Activated CD8-positive, alpha-beta memory T cell treated with anti-CD3 and anti-CD28 coated beads for 24 hours (primary cell): Measurements from ENCODE around the gene MAML2.
A peak's percentile ranks its signal among the peaks of the same experiment; 100 is the strongest.

Experiments
- DNase-seq: peaks from one replicate; pipeline ENCODE4 v3.0.0-alpha.2; 2020

The MAML2 gene

DNA sequence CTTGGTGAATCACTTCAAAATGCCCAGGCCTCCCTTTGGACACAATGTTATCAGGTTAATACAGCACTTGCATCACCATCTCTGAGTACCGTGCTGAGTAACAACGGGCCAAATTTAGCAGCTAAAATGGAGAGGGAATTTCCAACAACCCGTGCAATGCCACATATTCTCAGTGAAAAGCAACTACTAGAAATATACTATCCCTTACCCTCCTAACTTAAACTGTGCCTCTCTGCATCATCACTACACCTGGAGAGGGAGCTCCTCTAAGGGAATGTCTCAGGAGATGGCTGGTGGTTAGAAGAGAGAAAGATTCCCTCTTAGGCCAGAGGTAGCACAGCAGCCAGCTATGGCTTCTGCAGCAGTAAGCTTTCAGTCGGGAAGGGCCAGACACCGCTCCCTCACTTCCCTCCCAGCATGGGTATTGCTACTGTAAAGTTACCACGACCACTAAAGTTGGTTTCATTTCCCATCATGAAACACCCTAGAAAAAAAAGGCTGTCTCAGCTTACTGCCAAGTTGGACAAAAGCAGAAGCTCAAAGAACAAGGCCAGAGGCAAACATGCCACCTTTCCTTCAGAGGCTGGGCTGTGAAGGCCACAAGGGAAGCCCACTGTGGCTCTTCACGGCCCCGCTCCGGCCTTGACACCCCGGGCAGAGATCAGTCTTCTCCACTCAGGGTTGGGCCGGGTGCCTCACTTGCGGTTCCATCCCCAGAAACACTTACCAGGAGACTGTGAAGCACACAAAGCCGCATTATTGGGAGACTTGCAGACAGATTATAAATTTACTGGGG, 3.9 kb downstream of the MAML2 start:
- peak; percentile 71 for DNase-seq

DNA sequence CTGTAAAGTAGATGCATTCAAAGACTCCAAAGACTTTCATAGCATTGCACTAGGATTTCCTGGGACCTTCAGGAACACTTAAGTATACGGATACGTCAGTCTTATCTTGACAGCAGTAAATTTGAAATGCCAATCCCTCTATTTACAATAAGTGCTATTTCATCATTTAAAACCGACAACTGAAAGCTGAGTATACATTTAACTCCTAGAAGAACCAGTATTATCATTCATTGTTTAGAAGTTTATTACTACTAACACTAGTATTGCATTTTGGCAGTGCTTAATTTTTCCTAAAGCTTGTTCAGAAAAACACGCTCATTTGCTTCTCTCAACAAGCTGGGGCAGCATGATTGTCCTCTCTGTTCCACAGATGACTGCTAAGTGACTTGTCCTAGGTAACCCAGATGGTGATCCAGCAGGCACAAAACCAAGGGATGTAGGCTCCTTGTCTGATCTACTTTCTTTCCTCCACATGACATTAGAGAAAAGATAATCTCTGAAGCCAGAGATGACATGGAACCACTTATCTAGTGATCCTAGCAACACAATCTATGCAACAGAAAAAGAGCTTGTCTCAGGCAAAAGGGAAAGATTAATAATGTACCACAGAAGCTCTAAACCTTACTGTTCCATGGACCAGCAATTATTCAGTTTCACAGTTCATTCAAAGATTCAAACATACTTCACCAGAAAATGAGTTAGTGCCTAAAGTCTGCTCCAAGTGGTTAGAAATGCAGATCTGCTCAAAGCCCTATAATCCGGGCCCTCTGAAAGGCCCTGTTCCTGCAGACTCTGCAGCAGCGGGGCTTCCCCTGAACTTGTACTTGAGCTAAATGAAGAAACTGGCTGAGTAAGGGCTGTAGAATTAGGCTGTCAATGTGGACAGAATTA, 5.2 kb downstream of the MAML2 start:
- no peak for DNase-seq

DNA sequence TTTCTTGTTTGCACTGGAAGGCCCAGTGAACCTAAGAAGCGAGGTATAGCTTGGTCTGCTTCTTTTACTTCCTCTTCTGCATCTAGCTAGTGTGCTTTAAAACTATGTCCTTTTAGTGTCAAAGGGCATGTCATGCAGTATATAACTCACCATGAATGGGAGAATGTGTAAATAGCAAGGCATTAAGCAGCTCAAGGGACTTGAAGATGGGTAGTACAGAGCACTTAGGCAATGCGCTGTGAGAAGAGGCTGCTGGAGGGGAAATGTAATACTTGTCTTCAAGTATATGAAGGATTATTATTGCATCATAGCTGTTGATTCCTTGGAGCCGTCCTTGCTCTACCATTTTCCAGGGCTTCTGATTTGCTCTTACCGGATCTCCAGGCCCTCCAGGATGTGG, 7.6 kb downstream of the MAML2 start:
- DNase-seq, result no peak

DNA sequence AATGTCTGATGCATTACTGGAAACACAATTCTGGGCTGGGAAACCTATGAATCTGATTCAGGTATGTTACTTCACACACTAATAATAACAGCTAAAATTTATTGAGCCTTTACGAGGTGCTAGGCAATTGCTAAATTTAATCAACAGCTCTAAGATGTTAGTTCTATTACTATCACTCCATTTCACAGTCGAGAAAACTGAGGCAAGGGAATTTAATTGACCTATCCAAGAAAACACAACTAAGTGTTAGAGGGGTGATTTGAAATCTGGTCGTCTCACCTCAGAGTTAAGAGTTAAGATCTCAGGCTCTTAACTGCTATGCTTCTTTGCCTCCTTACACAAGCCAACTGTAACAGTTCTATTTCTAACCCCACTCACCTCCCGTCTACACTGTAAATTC, 8.8 kb downstream of the MAML2 start:
- no peak for DNase-seq

DNA sequence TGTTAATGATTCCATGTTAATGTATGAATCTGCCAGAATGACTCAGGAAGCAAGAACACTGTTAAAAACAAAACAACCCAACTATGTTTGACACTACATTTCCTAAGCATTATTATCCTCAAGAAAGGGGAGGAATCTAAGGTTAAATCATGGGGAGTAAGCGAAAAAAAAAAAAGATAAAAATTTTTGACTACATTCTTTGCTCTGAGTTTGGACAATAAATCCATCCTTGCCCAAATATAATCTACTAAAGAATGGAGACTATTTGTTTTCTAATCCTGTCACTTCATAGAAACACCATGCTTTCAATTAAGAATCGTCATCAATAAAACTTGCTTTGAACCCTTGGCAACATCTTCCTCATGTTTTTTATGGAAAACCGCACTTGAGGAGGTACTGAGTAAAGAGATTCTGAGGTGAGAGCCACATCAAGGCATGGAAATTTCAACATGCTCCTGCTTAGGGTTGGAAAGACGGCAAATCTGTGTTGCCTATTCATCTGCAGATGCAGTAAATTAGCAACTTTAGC, 9.7 kb downstream of the MAML2 start:
- no peak for DNase-seq

DNA sequence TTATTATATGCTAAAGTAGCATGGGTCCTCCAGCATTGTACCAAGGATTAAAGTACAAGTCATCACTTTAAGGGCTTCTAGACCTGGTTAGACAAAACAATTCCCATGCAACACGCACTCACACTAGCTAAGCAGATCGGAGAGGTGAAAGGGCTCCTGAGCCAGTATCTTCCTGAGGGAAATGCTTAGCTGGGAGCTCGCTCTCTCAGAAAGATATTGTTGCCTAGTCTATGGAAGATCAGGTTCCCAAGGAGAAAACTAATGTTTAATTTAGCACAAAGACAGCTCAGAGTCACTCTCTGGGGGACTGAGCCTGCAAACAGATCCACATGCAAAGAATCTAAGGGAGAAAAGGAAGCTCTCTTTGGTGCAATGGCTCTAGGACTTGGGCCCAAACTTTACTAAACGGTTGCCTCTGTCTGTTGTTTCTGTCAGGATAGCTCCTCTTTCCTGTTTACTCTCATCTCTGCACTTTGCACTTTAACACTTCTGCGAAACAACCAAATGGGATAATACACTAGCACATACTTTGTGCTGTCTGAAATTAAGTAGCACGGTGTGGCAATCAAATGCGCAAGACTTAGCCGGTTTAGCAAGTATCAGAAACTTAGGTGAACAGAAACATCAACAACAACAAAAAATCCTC, 10.7 kb downstream of the MAML2 start:
- DNase-seq, result no peak

DNA sequence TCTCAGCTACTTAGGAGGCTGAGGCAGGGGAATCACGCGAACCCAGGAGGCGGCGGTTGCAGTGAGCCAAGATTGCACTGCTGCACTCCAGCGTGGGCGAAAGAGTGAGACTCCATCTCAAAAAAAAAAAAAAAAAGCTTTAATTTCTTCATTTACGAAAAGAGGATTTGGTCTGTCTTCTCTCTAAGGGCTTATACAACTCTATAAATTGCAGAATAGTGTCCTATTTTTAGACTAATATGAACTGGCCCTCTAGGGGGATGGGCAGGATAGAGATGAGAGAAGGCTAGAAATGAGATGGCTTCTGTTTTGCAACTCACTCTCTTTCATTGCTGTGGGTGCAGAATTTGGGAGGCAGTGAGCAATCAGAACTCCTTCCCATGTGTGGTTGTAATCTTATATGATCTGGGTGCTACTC, 11.3 kb downstream of the MAML2 start:
- DNase-seq, result no peak

DNA sequence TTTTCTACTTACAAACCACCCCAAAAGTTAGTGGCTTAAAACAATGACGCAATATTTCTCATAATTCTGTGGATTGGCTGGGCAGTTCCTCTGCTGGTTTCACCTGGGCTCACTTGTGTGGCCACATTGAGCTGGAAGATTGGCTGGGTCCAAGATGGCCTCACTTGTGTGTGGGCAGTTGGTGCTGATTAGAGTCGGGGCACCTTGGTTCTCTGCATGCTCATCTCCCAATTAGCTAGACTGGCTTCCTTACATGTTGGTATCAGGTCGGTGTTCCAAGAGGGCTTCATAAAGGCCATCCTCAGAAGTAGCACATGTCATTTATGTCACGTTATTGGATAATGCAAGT, 12.5 kb downstream of the MAML2 start:
- DNase-seq, result no peak

DNA sequence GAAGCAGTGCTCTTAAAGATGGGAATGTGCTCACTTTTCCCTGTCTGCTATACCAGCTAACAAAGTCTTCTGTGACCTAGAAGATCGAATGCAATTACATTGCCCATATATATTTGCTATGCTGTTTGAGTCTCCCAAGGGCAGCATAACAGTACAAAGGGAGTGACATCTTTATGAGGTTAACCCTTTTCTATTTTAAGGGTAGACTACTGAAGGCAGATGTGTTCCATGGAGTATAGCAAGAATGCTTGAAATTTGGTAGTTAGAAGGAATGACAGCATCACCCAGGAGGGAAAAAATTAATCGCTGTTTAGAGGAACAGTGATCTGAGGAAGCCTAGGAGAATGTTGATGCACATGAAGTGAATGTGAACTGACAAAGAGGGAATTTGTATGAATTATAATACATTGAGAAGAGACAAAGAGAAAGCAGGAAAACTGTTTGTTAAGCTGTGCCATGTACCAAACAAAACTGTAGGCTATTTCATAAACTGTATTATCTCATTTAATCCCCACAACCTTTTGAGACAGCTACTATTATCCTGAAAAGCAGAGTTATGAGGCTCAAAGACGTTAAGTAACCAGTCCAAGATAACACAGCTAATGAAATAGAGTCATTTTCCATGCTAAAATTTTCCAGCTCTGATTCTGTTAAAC, 13.0 kb downstream of the MAML2 start:
- DNase-seq, result no peak

DNA sequence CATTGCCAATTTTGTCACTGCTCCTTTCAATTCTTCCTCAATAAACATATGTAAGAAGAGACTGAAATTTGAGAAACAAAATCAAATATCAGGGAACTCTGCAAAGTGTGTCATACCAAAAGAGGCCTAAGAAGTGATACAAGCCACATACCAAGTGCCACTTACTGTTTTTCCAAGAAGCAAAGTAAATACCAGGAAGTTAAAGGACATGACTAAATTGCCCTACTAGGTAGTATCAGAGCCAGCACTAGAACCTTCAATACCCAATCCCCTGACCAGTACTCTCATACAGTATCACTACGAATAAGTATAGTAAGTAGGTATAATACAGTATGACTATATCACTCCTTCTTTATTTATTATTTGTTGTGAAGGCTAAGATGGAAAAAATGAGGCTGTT, 13.6 kb downstream of the MAML2 start:
- no peak for DNase-seq

DNA sequence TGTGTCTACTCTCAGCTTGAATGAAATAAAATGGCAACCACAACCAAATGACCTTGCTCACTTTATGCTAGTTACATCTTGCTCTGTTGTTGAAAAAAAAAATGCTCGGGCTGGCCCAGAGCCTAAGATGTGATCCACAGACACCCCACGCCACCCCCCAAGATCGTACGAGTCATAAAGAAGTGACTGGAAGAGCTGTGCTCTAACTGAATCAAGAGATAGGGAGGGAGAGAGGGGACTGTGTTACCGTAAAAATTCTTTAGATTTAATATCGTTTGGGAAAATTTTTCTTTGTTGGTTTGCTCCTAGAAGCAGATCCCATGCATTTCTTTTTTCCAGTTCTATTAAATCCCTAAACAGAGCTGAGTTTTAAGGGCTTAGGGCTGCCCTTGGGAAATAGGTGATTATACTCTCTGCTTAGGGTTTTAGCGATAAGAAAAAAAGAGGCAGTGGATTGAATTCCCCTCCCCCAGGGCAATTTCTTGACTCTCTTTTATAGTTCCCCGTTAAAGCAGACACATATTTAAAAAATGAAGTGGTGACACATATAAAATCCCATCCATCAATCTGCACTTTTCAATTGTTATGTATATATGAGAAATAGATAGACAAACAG, 14.5 kb downstream of the MAML2 start:
- no peak for DNase-seq

DNA sequence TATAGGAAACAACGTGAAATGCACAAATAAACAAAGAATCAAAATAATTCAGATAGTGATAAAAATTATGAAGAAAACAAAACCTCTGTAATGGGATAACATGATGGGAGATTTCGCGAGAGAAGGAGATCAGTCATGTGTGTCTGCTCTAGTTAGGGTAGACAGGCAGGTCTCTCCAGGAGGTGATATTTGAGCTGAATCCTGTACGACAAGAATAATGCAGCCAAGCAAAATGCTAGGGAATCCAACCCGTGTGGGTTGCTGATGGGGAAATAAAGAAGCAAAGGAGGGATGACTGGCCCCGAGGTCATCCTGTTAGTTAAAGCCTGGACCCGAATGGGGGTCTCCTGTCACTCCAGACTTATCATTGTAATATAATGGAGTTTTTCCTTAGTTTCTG, 16.0 kb downstream of the MAML2 start:
- DNase-seq, result no peak

DNA sequence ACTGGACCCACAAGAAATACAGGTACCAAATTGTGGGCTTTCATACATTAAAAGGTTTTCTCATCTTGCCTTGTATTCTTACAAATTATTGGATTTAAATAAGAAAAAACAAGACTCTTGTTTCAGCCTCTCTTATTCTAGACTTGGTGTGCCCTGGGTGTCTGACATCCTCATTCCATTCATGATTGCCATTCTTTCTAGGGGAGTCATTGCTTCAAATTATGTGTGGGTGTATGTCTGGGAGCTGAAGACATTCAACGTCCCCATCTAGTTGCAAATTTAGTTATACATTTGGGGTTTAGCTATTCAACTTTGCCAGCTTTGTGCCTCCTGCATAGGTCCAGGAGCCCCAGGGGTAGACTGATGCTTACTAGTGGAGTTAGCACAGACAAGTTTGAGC, 18.1 kb downstream of the MAML2 start:
- DNase-seq, result no peak

DNA sequence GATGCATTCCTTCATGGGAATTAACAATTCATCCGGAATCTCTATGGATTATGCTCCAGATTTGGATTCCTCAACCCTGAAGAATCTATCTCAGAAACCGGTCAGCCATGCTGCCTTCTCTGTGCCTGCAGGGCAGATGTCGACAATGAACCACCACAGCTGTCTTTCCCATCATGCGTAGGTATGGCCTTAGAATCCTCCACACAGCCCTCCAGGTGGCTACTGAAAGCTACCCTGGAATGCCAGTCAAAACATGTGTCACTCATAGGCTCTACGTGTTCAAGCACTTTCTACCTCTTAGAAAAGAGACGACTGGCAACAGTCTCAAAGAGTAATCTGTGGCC, 19.4 kb downstream of the MAML2 start:
- no peak for DNase-seq

DNA sequence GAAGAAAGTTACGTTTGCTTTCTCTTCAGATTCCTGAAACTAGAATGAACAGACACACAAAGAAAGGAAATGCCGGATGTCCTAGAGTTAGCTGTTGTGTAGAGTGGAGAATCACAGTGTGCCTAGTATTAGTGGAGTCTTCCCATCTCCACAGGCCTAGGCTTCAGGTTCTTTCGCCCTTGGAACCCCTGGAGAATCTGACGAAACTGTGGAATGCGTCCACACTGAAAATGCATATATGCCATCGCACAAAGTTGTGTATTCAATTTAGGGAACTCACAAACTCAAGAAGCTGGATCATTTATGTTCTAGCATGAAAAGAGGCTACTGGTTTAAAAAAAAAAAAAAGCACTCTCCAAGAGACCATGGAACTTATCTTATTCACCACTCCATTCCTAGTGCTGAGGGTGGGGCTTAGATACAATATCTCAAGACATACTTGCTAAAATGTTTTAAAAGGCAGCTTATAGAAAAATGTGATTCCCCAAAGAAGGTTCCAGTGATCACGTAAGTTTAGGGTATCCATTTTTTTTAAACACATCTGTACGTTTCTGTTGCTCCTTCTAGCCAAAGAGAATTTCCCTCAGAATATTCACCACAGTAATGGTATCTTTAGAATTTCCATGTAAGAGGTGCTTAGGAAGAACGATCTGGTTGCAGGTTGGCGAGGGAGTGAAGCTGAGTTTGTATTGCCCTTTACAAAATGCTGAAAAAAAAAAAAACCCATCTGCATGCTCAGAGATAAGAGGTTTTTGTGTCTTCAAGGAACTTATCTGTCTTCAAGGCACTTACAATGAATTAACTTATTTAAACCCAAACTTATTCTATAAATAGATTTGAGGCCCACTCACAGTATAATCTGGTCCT, 20.0 kb downstream of the MAML2 start:
- DNase-seq, result no peak

DNA sequence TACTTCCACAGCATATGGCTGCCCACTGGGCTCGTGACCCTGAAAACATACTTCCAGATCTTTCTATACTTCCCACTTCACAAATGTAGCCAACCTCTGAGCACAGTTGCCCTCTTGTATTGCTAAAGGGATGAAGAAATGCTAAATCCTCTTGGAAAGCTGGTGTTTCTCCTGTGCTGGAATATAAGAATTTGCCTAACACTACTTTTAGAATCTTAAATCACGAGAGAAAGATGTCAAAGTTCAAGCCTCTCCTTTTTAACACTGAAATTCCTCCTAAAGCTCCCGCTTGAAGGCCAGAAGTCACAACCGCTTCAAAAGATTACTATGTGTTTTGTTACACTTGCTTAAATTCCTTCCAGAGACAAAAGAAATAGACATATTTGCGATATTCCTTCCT, 21.9 kb downstream of the MAML2 start:
- no peak for DNase-seq

DNA sequence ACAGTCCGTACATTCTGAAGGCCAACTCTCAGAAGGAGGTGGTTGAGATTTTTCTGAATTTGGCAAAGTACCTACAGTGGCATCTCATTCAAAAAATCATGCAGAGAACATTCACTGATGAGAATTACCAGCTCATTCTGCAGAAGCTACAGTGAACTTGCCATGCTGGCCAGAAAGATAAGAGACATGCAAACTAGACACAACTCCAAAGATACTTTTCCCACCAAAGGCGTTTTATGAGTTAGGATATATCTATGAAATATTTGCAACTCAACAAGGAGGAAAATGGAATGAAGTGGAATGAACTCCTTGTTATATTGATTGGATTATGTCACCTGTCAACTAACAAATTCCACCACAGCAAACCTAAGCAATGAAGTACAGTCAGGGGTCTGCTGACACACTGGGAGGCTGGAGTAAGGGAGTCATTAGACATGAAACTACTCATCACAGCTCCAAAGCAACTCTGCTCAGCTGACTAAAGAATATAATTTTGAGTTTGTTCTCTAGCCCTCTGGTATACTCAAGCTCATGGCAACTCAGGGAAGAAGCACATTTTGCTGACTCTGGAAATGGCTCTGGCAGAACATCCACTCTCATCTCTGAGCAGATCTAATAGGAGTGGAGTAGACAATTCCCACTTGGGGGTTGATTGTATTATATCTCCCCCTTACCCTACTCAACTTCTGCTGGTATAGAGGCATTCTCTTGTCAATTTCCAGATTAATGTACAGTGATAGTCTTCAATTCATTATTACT, 22.9 kb downstream of the MAML2 start:
- no peak for DNase-seq

DNA sequence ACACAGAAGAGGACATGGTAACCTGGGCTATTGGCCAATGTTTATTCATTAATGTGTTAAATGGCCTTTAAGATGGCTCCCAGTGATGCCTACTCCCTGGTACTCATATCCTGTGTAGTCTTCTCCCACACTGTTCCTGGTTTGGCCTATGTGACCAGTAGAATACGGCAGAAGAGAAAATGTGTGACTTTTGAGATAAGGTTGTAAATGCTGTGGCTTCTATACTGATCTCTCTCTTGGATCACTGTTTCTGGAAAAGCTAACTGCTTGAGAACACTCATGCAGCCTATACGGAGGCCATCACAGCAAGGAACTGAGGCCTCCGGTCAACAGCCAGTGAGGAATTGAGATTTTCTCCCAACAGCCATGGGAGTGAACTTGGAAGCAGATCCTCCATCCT, 24.1 kb downstream of the MAML2 start:
- no peak for DNase-seq

DNA sequence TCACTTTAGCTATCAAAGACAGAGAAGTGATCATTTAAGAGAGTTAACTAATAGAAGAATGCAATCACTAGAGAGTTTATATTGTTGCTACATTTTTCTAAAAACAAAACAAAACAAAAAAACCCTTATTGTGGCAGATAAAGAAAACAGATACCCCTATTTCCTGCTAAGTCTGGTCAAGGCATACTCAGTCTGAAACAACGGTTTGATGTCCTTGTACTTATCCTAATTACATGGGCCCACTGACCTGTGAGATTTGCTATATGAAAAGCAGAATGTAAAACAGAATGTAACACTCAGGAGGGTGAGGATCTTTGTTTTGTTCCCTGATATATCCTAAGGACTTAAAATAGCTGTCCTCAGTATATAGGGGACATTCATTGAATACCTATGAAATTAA, 24.6 kb downstream of the MAML2 start:
- DNase-seq, result no peak

DNA sequence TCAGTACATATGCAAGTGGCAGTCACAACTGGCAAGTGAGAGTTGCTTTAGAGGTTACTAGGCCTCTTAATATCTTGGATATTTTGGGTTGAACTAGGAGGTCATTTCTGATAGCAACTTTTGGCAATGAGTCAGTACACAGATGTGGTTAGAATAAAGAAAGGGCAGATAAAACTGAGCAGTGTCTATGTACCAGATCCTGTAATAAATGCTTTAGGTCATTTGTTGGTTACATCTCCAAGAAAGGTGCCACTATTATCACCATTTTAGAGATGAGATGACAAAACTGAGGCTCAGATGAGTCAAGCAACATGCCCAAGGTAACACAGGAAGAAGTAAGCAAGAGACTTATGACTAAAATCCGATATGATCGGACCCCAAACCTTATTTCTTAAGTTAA, 25.0 kb downstream of the MAML2 start:
- no peak for DNase-seq

DNA sequence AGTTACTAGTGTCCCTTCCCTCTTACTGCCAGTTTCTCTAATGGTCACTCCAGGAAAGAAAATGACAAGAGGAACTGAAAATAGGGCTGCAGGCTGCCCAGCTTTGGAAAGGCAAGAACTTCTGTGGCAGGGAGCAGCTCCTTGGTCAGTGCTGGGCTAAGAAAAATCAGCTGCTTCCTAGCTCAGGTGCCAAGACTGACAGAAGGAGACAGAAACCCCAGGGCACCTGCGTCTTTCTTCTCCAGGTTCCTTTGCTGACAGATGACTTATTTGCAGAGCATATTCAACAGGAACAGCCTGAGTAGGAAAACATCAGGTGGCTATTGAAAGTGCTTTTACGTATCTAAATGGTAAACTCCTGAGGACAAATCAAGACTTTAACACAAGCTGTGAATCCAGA, 25.4 kb downstream of the MAML2 start:
- no peak for DNase-seq
